ENCODE data around the gene KCNMA1. TPM values are rescaled to one million over a fixed set of nuclear protein-coding genes. Genes with fewer than 3 reads are reported as not detected.

Gene KCNMA1
- total RNA-seq, 4 donors from 2014 or later, result 4.6 to 10.5 (median 7.8) TPM

- TF ChIP-seq POLR2A (IDR thresholded peaks at IDR 0.05) (no peak), EP300 (IDR thresholded peaks at IDR 0.05) (no peak), POLR2AphosphoS5 (IDR thresholded peaks at IDR 0.05) (no peak), CTCF (IDR thresholded peaks at IDR 0.05) (no peak)
- no peak for DNase-seq (ENCODE audit: low spot score in 2 of 2)
- Histone ChIP-seq H3K9me3 (no peaks in the 10 kb centered on the region), H3K27me3 (peaks cover 16% of the 10 kb centered on the region), H3K36me3 (no peaks in the 10 kb centered on the region), H3K4me1 (no peaks in the 10 kb centered on the region), H3K4me3 (no peak overlapping the region), H3K27ac (no peak overlapping the region)
- WGBS, result 78% methylated on average over 1 of the region's 1 CpG
Observed at GRCh38 chr10:77214799-77215198, 422.8 kb downstream of the KCNMA1 start.

DNA sequence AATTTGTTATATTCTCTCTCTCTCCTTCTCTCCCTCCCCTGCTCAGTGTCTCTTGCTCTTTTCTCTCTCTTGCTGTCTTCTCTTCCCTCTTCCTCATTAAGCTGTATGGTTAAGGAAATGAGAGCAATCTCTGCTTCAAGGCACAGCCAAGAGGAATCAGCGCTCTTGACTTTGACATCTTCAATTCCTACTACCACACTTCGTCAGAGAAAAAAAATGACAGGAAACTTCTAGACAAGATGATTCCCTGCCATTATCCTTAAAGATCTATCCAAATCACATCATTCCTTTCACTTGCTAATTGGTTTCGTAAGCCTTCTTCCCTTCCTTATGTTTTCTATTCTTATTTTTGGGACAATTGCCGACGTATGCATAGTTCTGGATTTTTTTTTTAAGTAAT lies 425.0 kb downstream of the KCNMA1 start:
- Histone ChIP-seq H3K9me3 (no peaks in the 10 kb centered on the region), H3K36me3 (no peaks in the 10 kb centered on the region), H3K4me3 (no peak overlapping the region), H3K27me3 (peaks cover 13% of the 10 kb centered on the region), H3K27ac (no peak overlapping the region), H3K4me1 (no peaks in the 10 kb centered on the region)
- no peak for TF ChIP-seq EP300 (IDR thresholded peaks at IDR 0.05)
- no peak for TF ChIP-seq CTCF (IDR thresholded peaks at IDR 0.05)
- TF ChIP-seq POLR2A (IDR thresholded peaks at IDR 0.05), result no peak
- no peak for TF ChIP-seq POLR2AphosphoS5 (IDR thresholded peaks at IDR 0.05)
- 75% methylated on average over 5 of the region's 5 CpGs for WGBS
- no peak for DNase-seq (ENCODE audit: low spot score in 2 of 2)

DNA sequence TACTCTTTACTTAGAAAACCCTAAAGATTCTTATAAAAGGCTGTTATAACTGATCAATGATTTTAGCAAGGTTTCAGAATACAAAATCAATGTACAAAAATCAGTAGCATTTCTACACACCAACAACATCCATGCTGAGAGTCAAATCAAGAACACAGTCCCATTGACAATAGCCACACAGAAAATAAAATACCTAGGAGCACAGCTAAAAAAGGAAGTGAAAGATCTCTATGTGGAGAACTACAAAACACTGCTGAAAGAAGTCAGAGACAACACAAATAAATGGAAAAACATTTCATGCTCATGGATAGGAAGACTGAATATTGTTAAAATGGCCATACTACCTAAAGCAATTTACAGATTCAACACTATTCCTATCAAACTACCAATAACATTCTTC lies 427.0 kb downstream of the KCNMA1 start:
- Histone ChIP-seq H3K27me3 (peaks cover 9% of the 10 kb centered on the region), H3K27ac (no peak overlapping the region), H3K4me1 (no peaks in the 10 kb centered on the region), H3K4me3 (no peak overlapping the region), H3K9me3 (no peaks in the 10 kb centered on the region), H3K36me3 (no peaks in the 10 kb centered on the region)
- no peak for DNase-seq (ENCODE audit: low spot score in 2 of 2)
- no peak for TF ChIP-seq POLR2A (IDR thresholded peaks at IDR 0.05)
- no peak for TF ChIP-seq EP300 (IDR thresholded peaks at IDR 0.05)
- no peak for TF ChIP-seq POLR2AphosphoS5 (IDR thresholded peaks at IDR 0.05)
- no peak for TF ChIP-seq CTCF (IDR thresholded peaks at IDR 0.05)

GRCh38 chr10:77208684-77209256 lies 428.8 kb downstream of the KCNMA1 start:
- TF ChIP-seq CTCF (IDR thresholded peaks at IDR 0.05) (no peak), POLR2A (IDR thresholded peaks at IDR 0.05) (no peak), POLR2AphosphoS5 (IDR thresholded peaks at IDR 0.05) (no peak), EP300 (IDR thresholded peaks at IDR 0.05) (no peak)
- Histone ChIP-seq H3K4me3 (no peak overlapping the region), H3K4me1 (no peaks in the 10 kb centered on the region), H3K9me3 (no peaks in the 10 kb centered on the region), H3K36me3 (no peaks in the 10 kb centered on the region), H3K27me3 (peaks cover 15% of the 10 kb centered on the region), H3K27ac (no peak overlapping the region)
- DNase-seq (ENCODE audit: low spot score in 2 of 2), result no peak
- WGBS, result 79% methylated on average over 2 of the region's 2 CpGs

DNA sequence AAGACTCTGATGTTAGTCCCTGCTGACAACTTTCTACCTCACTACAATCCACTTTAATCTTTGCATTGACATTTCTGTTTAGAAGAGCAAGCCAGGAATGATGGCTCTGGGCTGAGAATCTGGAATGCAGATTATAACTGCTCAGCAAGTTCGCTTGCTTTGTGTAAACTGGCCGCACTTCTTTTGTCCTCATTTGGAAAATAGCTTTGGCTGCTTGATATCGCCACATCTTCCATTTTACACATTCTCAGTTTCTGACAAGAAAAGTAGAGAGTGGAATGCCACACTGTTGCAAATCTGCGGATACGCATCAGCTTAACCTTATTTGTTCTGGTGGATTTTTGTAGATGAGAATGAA lies 429.8 kb downstream of the KCNMA1 start:
- no peaks in the 10 kb centered on the region for H3K4me1 ChIP-seq
- no peak for DNase-seq (ENCODE audit: low spot score in 2 of 2)
- H3K9me3 ChIP-seq, result no peaks in the 10 kb centered on the region
- WGBS, result 86% methylated on average over 5 of the region's 5 CpGs
- H3K4me3 ChIP-seq, result no peak overlapping the region
- TF ChIP-seq EP300 (IDR thresholded peaks at IDR 0.05), result no peak
- no peak for TF ChIP-seq POLR2AphosphoS5 (IDR thresholded peaks at IDR 0.05)
- TF ChIP-seq POLR2A (IDR thresholded peaks at IDR 0.05), result no peak
- no peak for TF ChIP-seq CTCF (IDR thresholded peaks at IDR 0.05)
- no peak overlapping the region for H3K27ac ChIP-seq
- H3K36me3 ChIP-seq, result no peaks in the 10 kb centered on the region
- peaks cover 15% of the 10 kb centered on the region for H3K27me3 ChIP-seq
